LNCAP (cell line): ENCODE data around the gene TRAPPC10.

Source experiments
- CTCF ChIP-seq: fragments of 450-650 bp; IDR thresholded peaks from 2 replicates; pipeline ENCODE4 v1.5.1; 2017; ENCODE audit warnings: mild to moderate bottlenecking

Gene TRAPPC10

DNA sequence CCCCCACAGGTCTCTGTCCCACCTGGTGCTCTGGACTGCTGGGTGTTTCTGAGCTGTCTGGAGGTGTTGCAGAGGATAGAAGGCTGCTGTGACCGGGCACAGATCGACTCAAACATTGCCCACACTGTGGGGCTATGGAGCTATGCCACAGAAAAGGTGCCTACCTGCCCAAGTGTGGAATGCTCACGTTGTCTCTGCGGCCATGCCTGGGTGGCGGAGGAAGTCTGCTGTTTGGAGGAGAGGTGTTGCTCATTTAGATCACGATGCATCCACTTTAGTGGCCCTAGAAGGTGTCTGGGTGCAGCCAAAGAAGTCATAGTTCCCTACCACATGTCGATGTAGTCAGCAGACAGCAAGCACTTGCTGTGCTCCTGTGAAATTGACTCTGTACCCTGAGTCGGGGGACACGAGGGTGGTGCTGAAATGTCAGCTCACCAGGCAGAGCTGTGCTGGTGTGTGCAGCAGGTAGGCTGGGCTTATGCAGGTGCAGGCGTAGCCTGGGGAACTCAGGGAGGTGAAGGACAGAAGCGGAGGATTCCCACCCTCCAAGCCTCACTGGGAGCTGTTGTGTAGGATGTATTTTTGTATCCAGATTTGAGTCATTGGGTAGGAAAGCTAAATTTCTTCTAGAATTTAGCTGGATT lies 62.3 kb downstream of the TRAPPC10 start:
- TF ChIP-seq CTCF = no peak

DNA sequence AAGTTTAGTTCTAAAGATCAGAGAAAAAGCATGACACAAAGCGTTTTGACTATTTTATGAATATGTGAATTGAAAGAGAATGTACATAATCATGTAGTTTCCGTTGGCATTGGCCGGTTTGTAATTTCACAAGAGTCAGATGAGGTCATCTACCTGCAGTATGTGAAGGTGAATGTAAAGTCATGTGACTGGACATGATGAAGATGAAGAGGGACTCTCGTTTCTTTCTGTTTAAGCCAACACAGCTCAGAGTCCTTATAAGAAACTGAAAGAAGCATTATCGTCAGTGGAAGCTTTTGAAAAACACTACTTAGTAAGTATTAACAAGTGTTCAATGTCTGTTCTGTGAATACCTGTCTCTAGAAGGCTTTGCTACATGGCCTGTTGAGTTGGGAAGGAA lies 64.2 kb downstream of the TRAPPC10 start:
- TF ChIP-seq CTCF = no peak

DNA sequence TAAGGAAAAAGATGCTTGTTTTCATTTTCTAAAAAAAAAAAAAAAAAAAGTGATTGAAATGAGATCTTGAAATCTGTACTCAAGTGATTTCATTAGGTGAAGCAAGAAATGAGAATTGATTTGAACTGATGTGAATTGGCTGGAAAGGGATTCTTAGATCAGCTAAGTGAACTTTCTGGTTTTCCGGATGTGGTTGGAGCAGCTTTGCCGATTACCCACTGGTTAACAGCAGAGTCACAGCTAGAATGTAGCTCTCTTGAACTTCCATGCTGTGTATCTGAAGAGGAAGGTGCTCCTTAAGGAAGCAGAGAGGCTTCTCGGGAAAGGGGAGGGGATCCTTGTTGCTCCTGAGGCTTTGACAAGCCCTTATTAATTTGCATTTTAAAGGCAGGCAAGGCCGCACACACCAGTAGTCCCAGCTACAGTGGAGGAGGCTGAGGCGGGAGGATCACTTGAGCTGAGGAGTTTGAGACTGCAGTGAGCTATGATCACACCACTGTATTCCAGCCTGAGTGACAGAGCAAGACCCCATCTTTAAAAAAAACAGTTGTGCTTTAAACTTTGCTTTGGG lies 66.4 kb downstream of the TRAPPC10 start:
- no peak for TF ChIP-seq CTCF

DNA sequence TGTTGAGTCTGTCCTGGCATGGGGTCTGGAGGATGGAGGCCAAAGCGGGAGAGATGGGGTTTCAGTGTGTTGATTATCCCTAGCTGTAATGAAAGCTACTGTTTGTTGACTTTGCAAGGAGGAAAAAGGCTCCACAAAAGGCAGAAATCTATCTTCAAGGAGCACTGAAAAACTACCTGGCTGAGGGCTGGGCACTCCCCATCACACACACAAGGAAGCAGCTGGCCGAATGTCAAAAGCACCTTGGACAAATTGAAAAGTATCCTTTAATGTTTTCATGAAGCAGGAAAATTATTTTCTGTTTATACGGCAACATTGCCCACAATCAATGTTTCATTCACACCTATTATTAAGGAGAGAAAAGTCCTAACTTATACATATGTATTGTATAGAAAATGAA lies 67.3 kb downstream of the TRAPPC10 start:
- no peak for TF ChIP-seq CTCF

DNA sequence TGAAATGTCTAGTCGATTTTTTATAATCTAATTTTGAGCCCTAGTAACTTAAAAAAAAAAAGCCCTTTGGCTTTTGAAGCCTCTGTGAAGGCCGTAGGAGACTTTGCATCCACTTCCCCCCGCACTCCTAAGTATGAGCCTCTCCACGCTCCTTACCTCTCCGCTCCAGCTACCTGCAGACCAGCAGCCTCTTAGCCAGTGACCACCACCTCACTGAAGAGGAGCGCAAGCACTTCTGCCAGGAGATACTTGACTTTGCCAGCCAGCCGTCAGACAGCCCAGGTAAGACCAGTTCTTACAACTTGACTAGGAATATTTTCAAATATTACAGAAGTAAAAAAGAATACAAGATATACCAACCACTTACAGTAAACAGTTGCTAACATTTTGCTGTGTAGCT lies 67.7 kb downstream of the TRAPPC10 start:
- no peak for TF ChIP-seq CTCF

GRCh38 chr21:44082648-44083440 lies 70.7 kb downstream of the TRAPPC10 start:
- no peak for TF ChIP-seq CTCF

DNA sequence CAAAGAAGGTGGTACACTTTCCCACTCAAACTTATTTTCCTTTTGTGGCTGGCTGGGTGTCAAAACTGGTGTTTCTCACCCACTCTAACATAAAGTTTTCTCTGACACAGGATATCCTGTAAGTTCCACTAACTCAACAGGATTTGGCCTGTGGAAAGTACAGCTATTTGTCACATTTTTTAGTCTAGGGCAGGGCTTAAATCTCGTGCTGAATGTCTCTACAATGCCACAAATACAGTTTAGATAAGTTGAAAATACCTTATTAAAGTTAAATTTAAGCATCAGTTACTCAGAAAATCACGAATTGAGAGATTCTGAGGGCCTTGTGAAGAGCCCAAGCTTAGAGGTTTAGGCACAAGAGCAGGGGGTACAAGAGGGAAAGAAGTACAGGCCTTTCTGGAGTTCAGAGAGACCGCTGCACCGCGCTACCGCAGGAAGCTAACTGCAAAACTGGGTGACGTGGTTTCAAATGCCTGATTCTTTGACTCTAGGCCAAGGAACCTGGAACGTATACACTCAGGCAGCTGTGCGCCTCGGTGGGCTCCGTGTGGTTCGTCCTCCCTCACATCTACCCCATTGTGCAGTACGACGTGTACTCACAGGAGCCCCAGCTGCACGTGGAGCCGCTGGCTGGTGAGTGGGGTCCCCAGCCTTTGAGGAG lies 71.7 kb downstream of the TRAPPC10 start:
- no peak for TF ChIP-seq CTCF
